K562 (cell line): ENCODE measurements around the gene SYT7. TPM values are rescaled to one million over a fixed set of nuclear protein-coding genes. Genes with fewer than 3 reads are reported as not detected.
"Not testable (repeated sequence)": the region's sequence is repeated elsewhere in the genome, so short reads cannot be mapped to it uniquely, and the experiment has no call there.

ENCODE experiments used
- ATAC-seq: fragments of 200-7000 bp; cut with Tn5 transposase; 3 replicates; pipeline ENCODE4 v1.9.1; 2020; ENCODE audit warnings: moderate library complexity
- BruUV-seq: library from RNA; stranded (reverse); fragments of 400-500 nt; replicated peaks from 2 replicates; lab custom pipeline; 2021; lab: Mats Ljungman, UMichigan
- CTCF ChIA-PET: fragments of 300-600 bp; formaldehyde crosslinking; extraction: SDS; loops from one replicate; lab custom pipeline; 2021; ENCODE audit warnings: low intra/inter-chr PET ratio; lab: Yijun Ruan, JAX
- POLR2A ChIA-PET: fragments of 300-600, 350-650 bp; sonication (Branson Sonifier 250); formaldehyde crosslinking; extraction: SDS; loops from one replicate; lab custom pipeline; 2021; ENCODE audit warnings: antibody characterized with exemption, inconsistent platforms; lab: Yijun Ruan, JAX
- DNase-seq, 4 experiments: peaks; one replicate each; pipeline versions ENCODE4 v3.0.0 to v3.0.0-alpha.2; 2011 to 2018; ENCODE audit warnings: low spot score in 3 of 4, mixed read lengths in 3 of 4; ENCODE audit errors: extremely low read depth in 1 of 4
- FAIRE-seq: peaks from 2 replicates; lab custom pipeline; 2011; peaks lifted over from hg19 to GRCh38; lab: Jason Lieb, UNC
- H2AFZ ChIP-seq: 2 replicates; pipeline ENCODE4 v1.6.0; 2011; ENCODE audit warnings: low read depth, low read length, control low read depth, inconsistent platforms
- H3K27ac ChIP-seq: fragments of 200-600 bp; 3 replicates; pipeline ENCODE4 v1.8.0; 2011; ENCODE audit warnings: low read depth, mild to moderate bottlenecking, control low read depth, inconsistent platforms, low read length, moderate library complexity, mixed read lengths; ENCODE audit errors: extremely low read depth
- H3K27me3 ChIP-seq, 2 experiments: fragments of 300-600 bp in 1 of 2; 2 replicates in 1 of 2; 3 replicates in 1 of 2; pipeline versions ENCODE4 v1.6.0 to v1.8.0; 2011; ENCODE audit warnings: inconsistent platforms in 2 of 2, low read length in 2 of 2, mild to moderate bottlenecking in 1 of 2, mixed read lengths in 1 of 2, moderate library complexity in 1 of 2; ENCODE audit not compliant: control insufficient read depth in 2 of 2, insufficient read depth in 2 of 2
- H3K36me3 ChIP-seq: fragments of 300-600 bp; 3 replicates; pipeline ENCODE4 v1.8.0; 2011; ENCODE audit warnings: mild to moderate bottlenecking, low read length, inconsistent platforms; ENCODE audit not compliant: control insufficient read depth, insufficient read depth
- H3K4me1 ChIP-seq, 2 experiments: fragments of 200-600 bp in 1 of 2; replicated peaks in 1 of 2; 2 replicates in 1 of 2; 3 replicates in 1 of 2; pipeline versions ENCODE4 v1.5.1 to v1.8.0; 2011; ENCODE audit warnings: inconsistent platforms in 2 of 2, low read length in 2 of 2, mild to moderate bottlenecking in 1 of 2, mixed read lengths in 1 of 2, moderate library complexity in 1 of 2; ENCODE audit not compliant: control insufficient read depth in 2 of 2, insufficient read depth in 2 of 2
- H3K4me2 ChIP-seq: 2 replicates; pipeline ENCODE4 v1.6.1; 2011; ENCODE audit warnings: low read length, control low read depth, inconsistent platforms, mixed read lengths; ENCODE audit not compliant: insufficient read depth
- H3K4me3 ChIP-seq: fragments of 200-600 bp; sonication (generic), shearing (Covaris generic); 2 replicates; pipeline ENCODE4 v1.5.1; 2016; ENCODE audit warnings: control low read depth, inconsistent platforms
- H3K79me2 ChIP-seq: fragments of 200-600 bp; 3 replicates; pipeline ENCODE4 v1.8.0; 2011; ENCODE audit warnings: low read length, inconsistent platforms; ENCODE audit not compliant: control insufficient read depth, insufficient read depth
- H3K9ac ChIP-seq, 2 experiments: 2 replicates each; pipeline versions ENCODE4 v1.6.0 to v1.6.1; 2011; ENCODE audit warnings: low read depth in 2 of 2, low read length in 2 of 2, control low read depth in 1 of 2, inconsistent platforms in 1 of 2, mild to moderate bottlenecking in 1 of 2, mixed read lengths in 1 of 2; ENCODE audit not compliant: insufficient read depth in 1 of 2
- H3K9me1 ChIP-seq: one replicate; pipeline ENCODE4 v1.6.0; 2011; ENCODE audit warnings: inconsistent platforms, mild to moderate bottlenecking, low read length, moderate library complexity; ENCODE audit not compliant: control insufficient read depth, insufficient read depth
- H3K9me3 ChIP-seq: replicated peaks from 2 replicates; pipeline ENCODE4 v1.5.1; 2011; ENCODE audit warnings: low read depth, low read length, inconsistent platforms; ENCODE audit not compliant: control insufficient read depth, insufficient read depth
- H4K20me1 ChIP-seq: replicated peaks from 2 replicates; pipeline ENCODE4 v1.6.1; 2011; ENCODE audit warnings: low read length, inconsistent platforms, mixed read lengths; ENCODE audit not compliant: control insufficient read depth, insufficient read depth
- HNRNPK ChIP-seq: fragments of 200-400 bp; formaldehyde crosslinking; IDR thresholded peaks from one replicate; pipeline ENCODE4 v1.6.1; 2018; ENCODE audit warnings: mild to moderate bottlenecking, low read depth, low read length; ENCODE audit not compliant: poor library complexity, severe bottlenecking
- PCBP1 ChIP-seq: fragments of 200-400 bp; formaldehyde crosslinking; IDR thresholded peaks from 2 replicates; pipeline ENCODE4 v1.6.1; 2018; ENCODE audit warnings: mild to moderate bottlenecking, low read depth, low read length; ENCODE audit not compliant: poor library complexity, severe bottlenecking
- SRF ChIP-seq, 2 experiments: fragments of 250-450, 450-650 bp in 1 of 2; sonication (Bioruptor Pico) in 1 of 2; sonication (generic) in 1 of 2; formaldehyde crosslinking; IDR thresholded peaks; 2 replicates each; pipeline versions ENCODE4 v1.5.0 to v1.5.1; 2020 to 2022; ENCODE audit warnings: mild to moderate bottlenecking in 1 of 2, missing genetic modification reagents in 1 of 2
- ZNF583 ChIP-seq: fragments of 250-450 bp; sonication (Bioruptor Pico); IDR thresholded peaks from 2 replicates; pipeline ENCODE4 v1.4.0; 2020
- WGBS: fragments of 100-300 bp; shearing (Covaris generic); methylation state at CpG from one replicate; pipeline ENCODE4 v1.1.6; 2016; ENCODE audit warnings: low coverage, mixed read lengths; ENCODE audit not compliant: insufficient coverage; ENCODE audit errors: missing lambda C conversion rate; 5-methylcytosine and 5-hydroxymethylcytosine counted together
- in situ Hi-C: fragments of 300-500 bp; cut with MboI; formaldehyde crosslinking; loops from 4 replicates; pipeline ENCODE4 v1.15.0; 2018; ENCODE audit warnings: inconsistent platforms, mixed read lengths
- intact Hi-C: fragments of 100-400 bp; cut with micrococcal nuclease; formaldehyde crosslinking; loops from 2 replicates; pipeline ENCODE4 v1.14.2; 2022
- polyA plus RNA-seq, 8 experiments: library from polyadenylated mRNA; depleted of rRNA in 4 of 8; stranded (reverse) in 5 of 8; unstranded in 3 of 8; fragments of >200 nt; fragmentation: Nextera tagmentation in 2 of 8; fragmentation: Illumina TruSeq in 1 of 8; extraction: Ambion mirVana in 2 of 8; extraction: Trizol in 1 of 8; gene quantifications; 2 replicates each; pipeline versions ENCODE4 v1.2.1 to v1.2.3, GENCODE V29; 2011 to 2014; ENCODE audit warnings: inconsistent platforms in 1 of 8, missing spikeins in 1 of 8
- total RNA-seq, 7 experiments: library from RNA; depleted of rRNA in 6 of 7; stranded (reverse); fragments of >200 nt in 6 of 7; fragmentation: Illumina TruSeq in 2 of 7; extraction: Trizol in 2 of 7; gene quantifications; 2 replicates each; pipeline versions ENCODE4 v1.2.1 to v1.2.3, GENCODE V29; 2011 to 2021; ENCODE audit warnings: low replicate concordance in 1 of 7

SYT7 gene
- total and polyA plus RNA-seq, 9 of the 15 experiments (the other 6 are each of a cell fraction or from before 2014, with no cell fraction given), result 0.01 to 0.51 (median 0.16) TPM; not detected in 1

DNA sequence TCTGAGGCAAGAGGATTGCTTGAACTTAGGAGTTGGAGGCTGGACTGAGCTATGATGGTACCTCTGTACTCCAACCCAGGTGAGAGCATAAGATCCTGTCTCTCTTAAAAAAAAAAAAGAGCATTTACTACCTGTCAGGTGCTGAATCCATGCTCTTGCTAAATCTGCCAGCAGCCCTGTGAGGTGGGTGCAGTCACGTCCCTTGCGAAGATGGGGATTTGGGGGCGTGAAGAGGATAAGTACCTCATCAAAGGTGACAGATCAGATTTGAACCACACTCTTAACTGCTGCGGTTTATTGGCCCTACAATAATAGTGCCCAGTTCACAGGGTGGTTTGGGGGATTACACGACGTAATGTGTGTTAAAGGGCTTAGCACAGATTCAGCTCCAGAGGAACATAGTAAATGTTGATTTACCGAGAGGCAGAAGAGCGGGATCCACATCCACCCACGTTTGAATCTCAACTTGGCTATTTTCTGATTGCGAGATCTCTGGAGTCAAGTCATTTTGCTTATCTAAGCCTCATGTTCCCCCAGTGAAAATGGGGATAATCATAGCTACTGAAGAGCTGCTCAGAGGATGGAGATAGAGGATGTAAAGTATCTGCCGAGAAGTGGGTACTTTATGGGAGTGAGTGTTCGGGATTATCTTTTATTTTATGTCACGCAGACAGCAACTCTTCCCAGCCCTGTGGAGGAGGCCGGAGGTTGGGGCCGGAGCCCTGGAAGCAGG is 100.4 kb downstream of the SYT7 start:
- Histone ChIP-seq H3K4me1 (peaks cover 0 to 34% of the 10 kb centered on the region in 2 experiments; a peak in 2 of 5 replicates), H3K36me3 (no peaks in the 10 kb centered on the region), H3K4me3 (no peak overlapping the region), H4K20me1 (peaks cover 12% of the 10 kb centered on the region; the same call in 1 of the 2 replicates), H3K9me3 (no peaks in the 10 kb centered on the region), H3K9me1 (no peaks in the 10 kb centered on the region), H3K27me3 (peaks cover 23 to 50% of the 10 kb centered on the region in 2 experiments), H3K27ac (no peak overlapping the region), H3K79me2 (no peaks in the 10 kb centered on the region), H2AFZ (no peak overlapping the region), H3K4me2 (no peak overlapping the region), H3K9ac (no peak overlapping the region)
- BruUV-seq, result no TSS peak
- no peak for ATAC-seq
- intact Hi-C loops, result no loop called here
- ChIA-PET POLR2A (interaction anchor here (0.6 kb wide), 1 partner anchor 51 kb away, joined by 4 read pairs; no protein-coding TSS in a partner anchor), CTCF (interaction anchor here (1.2 kb wide), 1 partner anchor 52 kb away, joined by 5 read pairs; no protein-coding TSS in a partner anchor)
- DNase-seq, result no peak
- FAIRE-seq, result no peak
- no peak for TF ChIP-seq SRF (CRISPR knock-in tag; IDR thresholded peaks at IDR 0.05)
- TF ChIP-seq ZNF583 (CRISPR knock-in tag), result no peak
- TF ChIP-seq PCBP1, result no peak
- TF ChIP-seq HNRNPK, result no peak
- in situ Hi-C loops, result no loop called here
- 3% methylated on average over 15 of the region's 15 CpGs for WGBS

GRCh38 chr11:61479360-61480058 is 101.4 kb downstream of the SYT7 start:
- in situ Hi-C loops, H3K9ac ChIP-seq, FAIRE-seq, BruUV-seq, ATAC-seq, intact Hi-C loops, H3K4me3 ChIP-seq, H3K4me2 ChIP-seq, H3K9me3 ChIP-seq, H2AFZ ChIP-seq, H3K79me2 ChIP-seq, H3K9me1 ChIP-seq, H3K36me3 ChIP-seq, DNase-seq, H3K27ac ChIP-seq: not testable (repeated sequence)
- Histone ChIP-seq H3K27me3 (peaks cover 15 to 41% of the 10 kb centered on the region in 2 experiments; a peak in 4 of 5 replicates), H3K4me1 (peaks cover 0 to 27% of the 10 kb centered on the region in 2 experiments; a peak in 2 of 5 replicates), H4K20me1 (peaks cover 10% of the 10 kb centered on the region; the same call in 1 of the 2 replicates)
- POLR2A ChIA-PET, result interaction anchor here (1.5 kb wide), 1 partner anchor 41 kb away, joined by 3 read pairs; no protein-coding TSS in a partner anchor
- 34% methylated on average over 9 of the region's 11 CpGs for WGBS
- CTCF ChIA-PET, result interaction anchor here (0.6 kb wide), 1 partner anchor 35 kb away, joined by 3 read pairs; no protein-coding TSS in a partner anchor
